ENCODE measurements around the gene TMEM41B.

GRCh38 chr11:9276571-9276970 lies 37.8 kb downstream of the TMEM41B start:
- TF ChIP-seq CTCF (conservative IDR thresholded peaks at IDR 0.05) (0 out of 2 replicates have a peak, but pooled peaks have one; percentile 15), EZH2 (IDR thresholded peaks at IDR 0.05; ENCODE audit: low read depth) (no peak)
